ENCODE results near the gene CCDC93.
A peak's percentile ranks its signal among the peaks of the same experiment; 100 is the strongest.

Gene CCDC93

DNA sequence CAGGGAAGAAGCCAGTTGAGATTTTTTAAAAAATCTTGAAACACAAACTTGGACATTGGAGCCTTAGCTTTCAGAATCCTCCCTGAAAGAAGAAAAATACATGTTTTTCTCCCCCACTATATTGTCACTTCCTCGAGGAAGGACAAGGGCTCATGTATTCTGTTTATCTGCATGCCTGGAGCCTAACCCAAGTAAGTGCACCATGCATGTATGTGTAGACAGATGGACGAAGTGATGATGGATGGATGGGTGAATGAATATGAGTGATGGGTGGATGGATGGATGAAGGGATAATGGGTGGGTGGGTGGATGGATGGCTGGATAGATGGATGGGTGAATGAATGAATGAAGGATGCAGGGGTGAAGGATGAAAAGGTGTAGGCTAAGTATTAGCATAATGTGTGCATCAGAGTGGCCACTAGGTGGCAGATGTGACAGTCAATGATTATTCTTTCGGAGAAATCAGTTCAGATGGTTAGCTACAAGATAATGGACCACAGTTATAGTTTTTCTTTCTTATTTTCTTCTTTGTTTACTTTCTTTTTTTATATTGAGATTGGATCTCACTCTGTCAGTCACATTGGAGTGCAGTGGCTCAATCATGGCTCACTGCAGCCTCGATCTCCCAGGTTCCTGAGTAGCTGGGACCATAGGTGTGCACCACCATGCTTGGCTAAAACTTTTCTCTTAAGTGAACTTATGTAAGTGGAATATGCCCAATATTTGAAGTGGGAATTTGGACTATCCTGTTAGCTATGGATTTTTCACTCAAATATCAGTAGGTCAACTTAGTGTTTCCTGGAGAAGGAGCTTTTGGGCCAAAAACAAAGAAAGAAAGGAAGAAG, 18.5 kb upstream of the CCDC93 start:
- Histone ChIP-seq H3K4me3 (ENCODE audit: low read depth, low read length) (no peak overlapping the region), H3K27ac (ENCODE audit: extremely low read depth, low read depth, low read length) (no peak overlapping the region), H3K9me3 (ENCODE audit: control insufficient read depth, insufficient read depth, low read depth, low read length) (no peaks in the 10 kb centered on the region), H3K4me1 (ENCODE audit: control insufficient read depth, insufficient read depth, low read length) (no peaks in the 10 kb centered on the region), H3K36me3 (ENCODE audit: control insufficient read depth in 2 of 2, insufficient read depth in 1 of 2, low read length in 2 of 2) (no peaks in the 10 kb centered on the region)
- TF ChIP-seq ZNF610 (tag by site-specific recombination; IDR thresholded peaks at IDR 0.05; ENCODE audit: borderline replicate concordance) (no peak), ZNF366 (tag by site-specific recombination; conservative IDR thresholded peaks at IDR 0.05) (peak; percentile 78), ZNF24 (tag by site-specific recombination; IDR thresholded peaks at IDR 0.05) (peak; percentile 76; the same call in 1 of the 2 replicates), TRIM28 (IDR thresholded peaks at IDR 0.05; ENCODE audit: borderline replicate concordance, low read length) (no peak), ZNF146 (tag by site-specific recombination; IDR thresholded peaks at IDR 0.05) (no peak), ZNF324 (tag by site-specific recombination; IDR thresholded peaks at IDR 0.05) (no peak), SCRT2 (tag by site-specific recombination; IDR thresholded peaks at IDR 0.05) (no peak), ZNF335 (tag by site-specific recombination; conservative IDR thresholded peaks at IDR 0.05) (no peak), ZNF654 (tag by site-specific recombination; IDR thresholded peaks at IDR 0.05; ENCODE audit: low read depth) (peak; percentile 54), SP3 (tag by site-specific recombination; IDR thresholded peaks at IDR 0.05) (no peak), ZXDB (tag by site-specific recombination; IDR thresholded peaks at IDR 0.05) (no peak), ZNF311 (tag by site-specific recombination; IDR thresholded peaks at IDR 0.05; ENCODE audit: borderline replicate concordance) (no peak)
- TF ChIP-seq, protein P1, sequence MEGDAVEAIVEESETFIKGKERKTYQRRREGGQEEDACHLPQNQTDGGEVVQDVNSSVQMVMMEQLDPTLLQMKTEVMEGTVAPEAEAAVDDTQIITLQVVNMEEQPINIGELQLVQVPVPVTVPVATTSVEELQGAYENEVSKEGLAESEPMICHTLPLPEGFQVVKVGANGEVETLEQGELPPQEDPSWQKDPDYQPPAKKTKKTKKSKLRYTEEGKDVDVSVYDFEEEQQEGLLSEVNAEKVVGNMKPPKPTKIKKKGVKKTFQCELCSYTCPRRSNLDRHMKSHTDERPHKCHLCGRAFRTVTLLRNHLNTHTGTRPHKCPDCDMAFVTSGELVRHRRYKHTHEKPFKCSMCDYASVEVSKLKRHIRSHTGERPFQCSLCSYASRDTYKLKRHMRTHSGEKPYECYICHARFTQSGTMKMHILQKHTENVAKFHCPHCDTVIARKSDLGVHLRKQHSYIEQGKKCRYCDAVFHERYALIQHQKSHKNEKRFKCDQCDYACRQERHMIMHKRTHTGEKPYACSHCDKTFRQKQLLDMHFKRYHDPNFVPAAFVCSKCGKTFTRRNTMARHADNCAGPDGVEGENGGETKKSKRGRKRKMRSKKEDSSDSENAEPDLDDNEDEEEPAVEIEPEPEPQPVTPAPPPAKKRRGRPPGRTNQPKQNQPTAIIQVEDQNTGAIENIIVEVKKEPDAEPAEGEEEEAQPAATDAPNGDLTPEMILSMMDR (tag by site-specific recombination; IDR thresholded peaks at IDR 0.05): peak; percentile 81
- TF ChIP-seq, protein P2, sequence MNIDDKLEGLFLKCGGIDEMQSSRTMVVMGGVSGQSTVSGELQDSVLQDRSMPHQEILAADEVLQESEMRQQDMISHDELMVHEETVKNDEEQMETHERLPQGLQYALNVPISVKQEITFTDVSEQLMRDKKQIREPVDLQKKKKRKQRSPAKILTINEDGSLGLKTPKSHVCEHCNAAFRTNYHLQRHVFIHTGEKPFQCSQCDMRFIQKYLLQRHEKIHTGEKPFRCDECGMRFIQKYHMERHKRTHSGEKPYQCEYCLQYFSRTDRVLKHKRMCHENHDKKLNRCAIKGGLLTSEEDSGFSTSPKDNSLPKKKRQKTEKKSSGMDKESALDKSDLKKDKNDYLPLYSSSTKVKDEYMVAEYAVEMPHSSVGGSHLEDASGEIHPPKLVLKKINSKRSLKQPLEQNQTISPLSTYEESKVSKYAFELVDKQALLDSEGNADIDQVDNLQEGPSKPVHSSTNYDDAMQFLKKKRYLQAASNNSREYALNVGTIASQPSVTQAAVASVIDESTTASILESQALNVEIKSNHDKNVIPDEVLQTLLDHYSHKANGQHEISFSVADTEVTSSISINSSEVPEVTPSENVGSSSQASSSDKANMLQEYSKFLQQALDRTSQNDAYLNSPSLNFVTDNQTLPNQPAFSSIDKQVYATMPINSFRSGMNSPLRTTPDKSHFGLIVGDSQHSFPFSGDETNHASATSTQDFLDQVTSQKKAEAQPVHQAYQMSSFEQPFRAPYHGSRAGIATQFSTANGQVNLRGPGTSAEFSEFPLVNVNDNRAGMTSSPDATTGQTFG (tag by site-specific recombination; IDR thresholded peaks at IDR 0.05; ENCODE audit: borderline replicate concordance): no peak
- TF ChIP-seq, protein P3, sequence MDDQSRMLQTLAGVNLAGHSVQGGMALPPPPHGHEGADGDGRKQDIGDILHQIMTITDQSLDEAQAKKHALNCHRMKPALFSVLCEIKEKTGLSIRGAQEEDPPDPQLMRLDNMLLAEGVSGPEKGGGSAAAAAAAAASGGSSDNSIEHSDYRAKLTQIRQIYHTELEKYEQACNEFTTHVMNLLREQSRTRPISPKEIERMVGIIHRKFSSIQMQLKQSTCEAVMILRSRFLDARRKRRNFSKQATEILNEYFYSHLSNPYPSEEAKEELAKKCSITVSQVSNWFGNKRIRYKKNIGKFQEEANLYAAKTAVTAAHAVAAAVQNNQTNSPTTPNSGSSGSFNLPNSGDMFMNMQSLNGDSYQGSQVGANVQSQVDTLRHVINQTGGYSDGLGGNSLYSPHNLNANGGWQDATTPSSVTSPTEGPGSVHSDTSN (CRISPR knock-in tag; IDR thresholded peaks at IDR 0.05): no peak
- CTCF ChIA-PET: interaction anchor here (0.6 to 2.7 kb wide), 42 partner anchors 9 to 848 kb away, joined by 3 to 25 read pairs (median 4); partner anchors contain the start of gene DDX18
- POLR2A ChIA-PET: no interaction called here

DNA sequence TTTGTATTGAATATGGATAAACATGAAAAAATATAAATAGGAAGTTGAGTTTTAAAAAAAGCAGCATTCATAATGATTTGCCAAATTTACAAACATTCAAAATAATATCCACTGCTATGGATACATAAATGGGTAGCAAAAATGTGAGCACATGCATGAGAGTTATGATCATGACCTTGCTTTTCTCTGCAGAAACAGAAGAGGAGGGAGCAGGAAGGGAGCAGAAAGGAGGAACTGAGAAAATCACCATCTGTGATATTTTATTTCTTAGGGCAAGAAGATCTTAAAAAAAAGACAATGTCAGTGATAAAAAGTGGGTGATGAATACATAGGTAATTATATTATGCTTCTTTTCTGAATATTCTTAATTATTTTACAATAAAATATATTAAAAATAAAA, 17.7 kb upstream of the CCDC93 start:
- POLR2A ChIA-PET: no interaction called here
- no peak overlapping the region for H3K4me3 ChIP-seq (ENCODE audit: low read depth, low read length)
- H3K4me1 ChIP-seq (ENCODE audit: control insufficient read depth, insufficient read depth, low read length): no peaks in the 10 kb centered on the region
- CTCF ChIA-PET: interaction anchor here (0.6 to 2.7 kb wide), 9 partner anchors 9 to 217 kb away, joined by 3 to 25 read pairs (median 4); partner anchors contain the start of gene DDX18
- no peaks in the 10 kb centered on the region for H3K36me3 ChIP-seq (ENCODE audit: control insufficient read depth in 2 of 2, insufficient read depth in 1 of 2, low read length in 2 of 2)
- H3K27ac ChIP-seq (ENCODE audit: extremely low read depth, low read depth, low read length): no peak overlapping the region
- no peaks in the 10 kb centered on the region for H3K9me3 ChIP-seq (ENCODE audit: control insufficient read depth, insufficient read depth, low read depth, low read length)
- TF ChIP-seq MYNN (tag by site-specific recombination; IDR thresholded peaks at IDR 0.05; ENCODE audit: borderline replicate concordance) (no peak), KLF1 (tag by site-specific recombination; IDR thresholded peaks at IDR 0.05) (no peak), OSR2 (tag by site-specific recombination; IDR thresholded peaks at IDR 0.05) (no peak), ZNF660 (tag by site-specific recombination; IDR thresholded peaks at IDR 0.05) (no peak), ZNF549 (tag by site-specific recombination; IDR thresholded peaks at IDR 0.05) (no peak)
- TF ChIP-seq, protein P4, sequence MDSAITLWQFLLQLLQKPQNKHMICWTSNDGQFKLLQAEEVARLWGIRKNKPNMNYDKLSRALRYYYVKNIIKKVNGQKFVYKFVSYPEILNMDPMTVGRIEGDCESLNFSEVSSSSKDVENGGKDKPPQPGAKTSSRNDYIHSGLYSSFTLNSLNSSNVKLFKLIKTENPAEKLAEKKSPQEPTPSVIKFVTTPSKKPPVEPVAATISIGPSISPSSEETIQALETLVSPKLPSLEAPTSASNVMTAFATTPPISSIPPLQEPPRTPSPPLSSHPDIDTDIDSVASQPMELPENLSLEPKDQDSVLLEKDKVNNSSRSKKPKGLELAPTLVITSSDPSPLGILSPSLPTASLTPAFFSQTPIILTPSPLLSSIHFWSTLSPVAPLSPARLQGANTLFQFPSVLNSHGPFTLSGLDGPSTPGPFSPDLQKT (IDR thresholded peaks at IDR 0.05; ENCODE audit: borderline replicate concordance, low read depth, low read length): no peak
- TF ChIP-seq, protein P5, sequence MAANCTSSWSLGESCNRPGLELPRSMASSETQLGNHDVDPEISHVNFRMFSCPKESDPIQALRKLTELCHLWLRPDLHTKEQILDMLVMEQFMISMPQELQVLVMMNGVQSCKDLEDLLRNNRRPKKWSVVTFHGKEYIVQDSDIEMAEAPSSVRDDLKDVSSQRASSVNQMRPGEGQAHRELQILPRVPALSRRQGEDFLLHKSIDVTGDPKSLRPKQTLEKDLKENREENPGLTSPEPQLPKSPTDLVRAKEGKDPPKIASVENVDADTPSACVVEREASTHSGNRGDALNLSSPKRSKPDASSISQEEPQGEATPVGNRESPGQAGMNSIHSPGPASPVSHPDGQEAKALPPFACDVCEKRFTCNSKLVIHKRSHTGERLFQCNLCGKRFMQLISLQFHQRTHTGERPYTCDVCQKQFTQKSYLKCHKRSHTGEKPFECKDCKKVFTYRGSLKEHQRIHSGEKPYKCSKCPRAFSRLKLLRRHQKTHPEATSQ (tag by site-specific recombination; IDR thresholded peaks at IDR 0.05): no peak
- TF ChIP-seq, protein P6, sequence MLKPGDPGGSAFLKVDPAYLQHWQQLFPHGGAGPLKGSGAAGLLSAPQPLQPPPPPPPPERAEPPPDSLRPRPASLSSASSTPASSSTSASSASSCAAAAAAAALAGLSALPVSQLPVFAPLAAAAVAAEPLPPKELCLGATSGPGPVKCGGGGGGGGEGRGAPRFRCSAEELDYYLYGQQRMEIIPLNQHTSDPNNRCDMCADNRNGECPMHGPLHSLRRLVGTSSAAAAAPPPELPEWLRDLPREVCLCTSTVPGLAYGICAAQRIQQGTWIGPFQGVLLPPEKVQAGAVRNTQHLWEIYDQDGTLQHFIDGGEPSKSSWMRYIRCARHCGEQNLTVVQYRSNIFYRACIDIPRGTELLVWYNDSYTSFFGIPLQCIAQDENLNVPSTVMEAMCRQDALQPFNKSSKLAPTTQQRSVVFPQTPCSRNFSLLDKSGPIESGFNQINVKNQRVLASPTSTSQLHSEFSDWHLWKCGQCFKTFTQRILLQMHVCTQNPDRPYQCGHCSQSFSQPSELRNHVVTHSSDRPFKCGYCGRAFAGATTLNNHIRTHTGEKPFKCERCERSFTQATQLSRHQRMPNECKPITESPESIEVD (tag by site-specific recombination; IDR thresholded peaks at IDR 0.05): no peak
